ENCODE measurements around the gene SBF2.
"Not testable (repeated sequence)": the region's sequence is repeated elsewhere in the genome, so short reads cannot be mapped to it uniquely, and the experiment has no call there.

The SBF2 gene

DNA sequence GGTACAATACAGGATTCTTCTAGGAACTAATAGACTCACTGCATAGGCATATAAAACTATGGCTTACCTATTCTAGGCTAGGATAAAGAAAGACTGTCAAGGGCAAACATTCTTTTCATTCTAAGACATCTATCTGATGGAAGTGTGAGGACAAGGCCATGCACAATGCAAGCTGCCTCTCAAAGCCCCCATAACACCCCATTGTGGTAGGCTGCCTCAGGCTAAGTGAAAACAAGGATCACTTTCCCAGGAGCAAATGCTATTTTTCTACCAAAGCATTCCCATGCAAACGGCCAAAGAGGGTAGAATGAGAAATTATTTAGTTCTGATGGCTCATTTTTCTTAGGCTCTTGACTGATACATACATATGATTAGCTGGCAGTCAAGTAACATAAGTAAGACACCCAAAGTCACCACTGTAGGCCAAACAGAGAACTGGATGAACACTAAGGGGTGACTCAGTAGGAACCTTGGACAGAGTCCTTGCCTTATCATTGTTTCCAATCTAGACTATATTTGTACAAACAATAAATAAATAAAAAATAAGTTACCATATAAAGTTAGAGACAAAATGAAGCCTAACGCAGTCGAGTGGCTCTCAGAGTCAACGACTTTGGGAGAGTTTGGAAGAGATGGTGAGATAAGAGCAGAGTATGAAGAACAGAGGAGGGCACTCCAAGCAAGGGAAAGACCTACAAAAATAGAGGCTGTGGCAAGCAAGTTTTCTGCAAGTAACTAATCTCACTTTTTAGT is 303.6 kb downstream of the SBF2 start:
- DNase-seq, result no peak

DNA sequence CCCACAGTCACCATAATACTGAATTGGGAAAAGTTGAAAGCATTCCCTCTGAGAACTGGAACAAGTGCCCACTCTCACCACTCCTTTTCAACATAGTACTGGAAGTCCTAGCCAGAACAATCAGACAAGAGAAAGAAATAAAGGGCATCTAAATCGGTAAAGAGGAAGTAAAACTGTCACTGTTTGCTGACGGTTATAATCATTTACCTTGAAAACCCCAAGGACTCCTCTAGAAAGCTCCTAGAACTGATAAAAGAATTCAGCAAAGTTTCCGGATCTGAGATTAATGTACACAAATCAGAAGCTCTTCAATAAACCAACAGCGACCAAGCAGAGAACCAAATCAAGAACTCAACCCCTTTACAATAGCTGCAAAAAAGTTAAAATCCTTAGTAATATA is 306.7 kb downstream of the SBF2 start:
- DNase-seq, result not testable (repeated sequence)

DNA sequence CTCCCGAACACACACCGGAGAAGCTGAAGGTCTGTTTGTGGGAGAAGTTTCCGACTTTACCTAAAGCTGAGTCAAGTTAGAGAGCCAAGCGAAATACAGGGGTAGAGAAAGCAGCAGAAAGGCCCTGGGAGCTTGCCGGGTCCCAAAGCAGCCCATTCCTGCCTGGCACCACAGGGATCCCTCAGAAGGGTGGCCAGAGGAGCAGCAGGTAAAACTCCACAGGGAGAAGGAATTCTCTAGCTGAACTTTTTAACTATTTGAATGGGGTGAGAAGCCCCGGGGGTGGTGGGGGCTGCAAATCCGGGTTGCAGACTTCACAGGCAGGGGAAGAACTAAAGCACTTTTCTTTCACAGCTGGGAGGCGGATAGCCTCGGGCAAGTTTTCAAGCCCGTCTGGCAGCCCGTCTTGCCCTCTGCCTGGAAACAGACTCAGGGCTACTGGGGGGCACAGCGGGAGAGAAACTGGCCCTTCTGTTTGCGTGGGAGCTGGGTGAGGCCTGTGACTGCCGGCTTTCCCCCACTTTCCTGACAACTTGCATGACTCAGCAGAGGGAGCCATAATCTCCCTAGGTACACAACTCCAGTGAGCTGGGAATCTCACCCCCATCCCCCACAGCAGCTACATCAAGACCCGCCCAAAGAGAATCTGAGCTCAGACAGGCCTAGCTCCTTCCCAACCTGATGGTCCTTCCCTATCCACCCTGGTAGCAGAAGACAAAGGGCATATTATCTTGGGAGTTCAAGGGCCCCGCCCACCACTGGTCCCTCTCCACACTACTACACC is 311.0 kb downstream of the SBF2 start:
- no peak for DNase-seq

DNA sequence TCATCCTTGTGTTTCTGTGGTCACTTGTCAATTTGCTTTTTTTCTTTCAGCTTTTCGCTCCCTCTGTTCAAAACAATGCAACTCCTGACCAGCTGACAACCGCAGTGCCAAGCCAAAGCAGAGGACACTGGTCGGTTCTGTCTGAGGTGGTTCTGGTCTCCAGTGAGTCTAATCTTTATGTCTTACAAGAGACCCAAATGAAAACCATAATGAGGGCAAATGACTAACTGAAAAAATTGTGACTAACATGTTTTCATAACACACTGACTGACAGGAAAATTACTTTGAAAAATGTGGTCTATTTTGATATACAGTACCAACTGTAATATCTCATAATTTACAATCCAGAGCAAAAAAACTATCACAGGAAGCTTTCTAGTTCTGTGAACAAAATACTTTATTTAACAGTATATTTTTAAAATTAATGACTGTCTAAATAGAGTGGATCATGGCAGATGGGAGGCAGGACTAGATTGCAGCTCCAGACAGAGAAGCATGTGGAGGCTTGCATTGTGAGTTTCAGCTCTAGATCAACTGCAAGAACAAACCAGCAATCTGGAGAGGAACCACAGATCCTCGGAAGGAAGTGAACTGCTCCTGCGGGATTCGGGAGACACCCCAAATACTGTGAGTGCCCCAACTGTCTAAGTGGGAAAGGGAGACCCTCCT is 311.8 kb downstream of the SBF2 start:
- no peak for DNase-seq

DNA sequence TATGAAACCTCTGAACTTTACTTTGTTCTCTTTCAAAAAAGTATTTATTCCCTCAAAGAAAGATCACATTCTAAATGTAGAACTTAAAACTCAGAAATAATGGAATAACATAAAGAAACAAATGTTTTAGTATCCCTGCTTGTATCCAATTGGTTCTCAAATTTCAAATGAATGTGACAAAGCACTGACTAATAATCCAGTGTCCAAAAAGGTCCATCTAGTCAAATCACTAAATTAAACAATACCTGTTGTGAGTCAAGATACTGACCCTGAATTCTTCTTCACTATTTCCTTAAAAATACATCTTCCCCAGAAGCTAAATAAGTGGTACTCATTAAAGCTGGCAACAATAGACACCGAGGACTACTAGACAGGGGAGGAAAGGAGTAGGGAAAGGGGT is 313.1 kb downstream of the SBF2 start:
- DNase-seq, result no peak

DNA sequence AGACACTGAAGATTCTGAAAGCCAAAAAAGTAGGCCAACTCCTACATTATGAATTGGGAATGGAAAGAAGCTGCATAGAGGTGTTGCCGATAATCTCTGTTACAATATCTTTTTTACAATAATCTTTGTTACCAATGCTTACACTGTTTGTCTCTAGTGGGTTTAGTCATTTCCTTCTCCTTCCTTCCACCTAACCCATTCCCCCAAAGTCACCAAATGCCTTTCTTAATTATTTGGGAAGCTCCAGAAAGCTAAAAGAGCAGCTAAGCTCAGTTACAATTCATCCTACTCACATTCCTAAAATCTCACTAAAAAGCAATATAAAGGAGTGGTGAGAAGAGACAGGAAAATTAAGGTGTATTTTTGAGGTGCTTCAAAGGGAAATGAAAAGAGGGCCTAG is 316.5 kb downstream of the SBF2 start:
- no peak for DNase-seq

DNA sequence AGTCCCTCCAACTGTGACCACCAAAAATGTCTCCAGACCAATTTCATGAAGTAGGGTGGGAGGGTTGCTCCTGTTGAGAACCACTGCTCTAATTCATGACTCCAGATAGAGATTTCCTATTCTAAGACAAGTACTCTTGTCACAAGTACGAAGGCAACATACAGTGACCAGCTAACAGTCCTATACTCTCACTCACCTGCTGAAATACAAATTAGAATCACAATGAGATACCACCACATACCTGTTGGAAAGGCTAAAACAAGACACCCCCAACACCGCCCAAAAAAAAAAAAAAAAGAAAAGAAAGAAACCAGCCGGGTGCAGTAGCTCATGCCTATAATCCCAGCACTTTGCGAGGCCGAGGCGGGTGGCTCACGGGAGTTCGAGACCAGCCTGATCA is 319.6 kb downstream of the SBF2 start:
- DNase-seq, result no peak

DNA sequence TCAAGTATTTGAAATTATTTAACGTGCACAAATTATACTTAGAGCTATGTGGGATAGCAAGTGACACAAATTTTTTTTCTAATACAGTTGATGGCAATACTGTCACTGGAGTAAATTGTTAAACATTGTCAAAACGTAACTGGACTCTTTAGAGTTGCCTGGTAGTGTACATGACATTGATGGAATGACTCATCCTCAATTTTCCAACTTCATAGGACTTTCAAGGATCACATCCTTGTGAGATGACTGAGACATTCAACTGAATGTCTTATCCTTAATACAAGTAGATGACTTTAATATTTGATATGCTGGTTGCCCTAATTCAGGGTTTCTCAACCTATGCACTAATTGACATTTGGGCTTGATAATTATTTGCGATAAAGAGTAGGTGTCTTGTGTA is 320.1 kb downstream of the SBF2 start:
- DNase-seq, result no peak

DNA sequence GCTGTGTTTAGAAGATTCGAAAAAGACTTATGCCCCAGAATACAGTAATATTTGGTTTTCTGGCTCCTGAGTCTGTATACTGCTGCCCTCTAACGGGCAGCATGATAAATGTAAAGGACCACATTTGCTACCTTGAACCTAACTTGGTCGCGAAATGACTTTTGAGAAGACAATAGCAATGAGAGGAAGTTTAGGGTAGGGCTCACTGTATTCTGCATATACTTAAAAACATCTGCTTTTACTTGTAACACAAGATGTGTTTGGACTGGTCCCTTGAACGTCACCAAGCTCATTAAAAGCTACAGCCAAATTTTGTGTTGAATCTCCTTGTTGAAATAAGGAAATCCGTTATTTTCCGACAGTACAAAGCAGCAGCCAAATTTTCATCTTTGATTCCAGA is 321.0 kb downstream of the SBF2 start:
- no peak for DNase-seq

DNA sequence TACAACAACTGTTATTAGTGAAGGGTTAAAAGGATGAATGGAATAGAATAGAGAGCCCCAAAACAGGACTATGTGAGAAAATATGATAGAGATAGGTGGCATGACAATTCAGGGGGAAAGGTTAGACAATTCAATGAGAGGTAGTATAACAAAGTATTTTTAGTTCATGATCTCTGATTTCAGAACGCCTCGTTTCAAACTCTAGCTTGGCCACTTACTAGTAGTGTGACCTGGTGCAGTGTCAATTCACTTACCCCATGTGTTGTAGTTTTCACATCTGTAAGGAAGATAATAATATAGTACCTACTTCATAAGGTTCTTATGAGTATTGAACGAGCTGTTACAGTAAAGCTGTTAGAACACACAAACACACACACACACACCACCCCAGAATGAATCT is 322.1 kb downstream of the SBF2 start:
- DNase-seq, result no peak

DNA sequence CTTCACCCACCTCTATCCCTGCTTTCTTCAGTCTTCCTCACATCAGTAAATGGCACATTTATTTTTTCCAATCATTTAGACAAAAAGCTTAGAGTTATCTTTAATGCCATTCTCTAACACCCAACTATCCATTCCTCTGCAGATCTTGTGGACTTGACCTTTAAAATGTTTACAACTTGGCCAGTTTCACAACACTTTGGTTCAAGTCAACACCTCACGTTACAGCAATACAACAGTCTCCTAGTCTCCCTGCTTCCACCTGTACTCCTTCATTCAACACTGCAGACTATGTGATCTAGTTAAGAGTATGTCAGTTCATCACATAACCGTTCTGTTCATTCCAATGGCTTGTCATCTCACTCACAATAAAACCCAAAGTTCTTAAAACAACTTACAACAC is 325.0 kb downstream of the SBF2 start:
- no peak for DNase-seq

DNA sequence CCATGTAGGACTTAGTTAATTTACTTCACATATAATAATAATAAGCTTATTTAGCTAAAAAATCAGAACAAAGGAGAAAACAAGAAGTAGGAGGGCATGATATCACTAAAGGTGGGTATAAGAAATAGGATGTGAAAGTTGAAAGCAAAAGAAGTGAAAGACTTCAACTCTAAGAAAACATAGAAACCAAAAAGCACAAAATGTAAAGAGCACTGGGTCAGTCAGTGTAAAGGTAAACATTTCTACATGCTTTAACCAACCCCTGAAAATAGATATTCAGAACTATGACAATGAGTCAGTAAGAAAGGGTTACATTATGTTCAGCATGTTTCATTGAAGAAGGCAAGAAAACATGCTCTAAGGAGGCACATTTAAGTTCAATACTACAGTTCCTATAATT is 331.3 kb downstream of the SBF2 start:
- DNase-seq, result no peak

DNA sequence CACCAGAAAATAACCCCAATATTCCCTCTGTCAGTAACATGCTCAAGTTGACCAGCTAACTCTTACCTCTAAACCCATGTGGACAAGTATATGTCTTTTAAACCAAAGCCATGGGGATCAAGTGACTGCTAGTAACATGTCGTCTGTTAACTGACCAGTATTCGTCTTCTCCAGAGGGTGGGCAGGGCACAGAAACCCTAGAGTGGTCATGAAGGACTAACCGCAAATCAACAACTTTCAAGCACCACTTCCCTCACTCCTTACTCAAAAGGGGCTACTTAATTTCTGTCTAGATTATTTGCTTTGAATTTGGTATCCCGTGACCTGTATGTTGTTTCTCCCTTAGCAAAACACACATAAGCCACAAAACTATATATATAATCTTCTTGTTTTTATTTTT is 336.9 kb downstream of the SBF2 start:
- no peak for DNase-seq

DNA sequence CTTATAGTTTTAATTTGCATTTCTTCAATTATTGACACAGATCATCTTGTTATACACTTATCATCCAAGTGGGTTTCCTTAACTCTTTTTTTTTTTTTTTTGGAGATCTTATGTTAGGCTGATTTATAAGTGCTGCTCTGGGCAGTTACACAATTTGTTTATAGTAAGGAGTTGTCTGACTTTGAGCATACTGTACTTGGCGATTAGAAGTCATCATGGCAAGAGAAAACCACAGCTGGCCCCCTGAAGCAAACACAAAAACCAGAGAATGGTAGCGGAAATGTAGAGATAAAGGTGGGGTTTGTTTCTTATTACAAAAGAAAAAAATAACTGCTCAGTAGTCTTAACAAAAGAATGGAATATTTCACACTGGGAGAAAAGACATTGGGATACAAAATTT is 337.5 kb downstream of the SBF2 start:
- no peak for DNase-seq

DNA sequence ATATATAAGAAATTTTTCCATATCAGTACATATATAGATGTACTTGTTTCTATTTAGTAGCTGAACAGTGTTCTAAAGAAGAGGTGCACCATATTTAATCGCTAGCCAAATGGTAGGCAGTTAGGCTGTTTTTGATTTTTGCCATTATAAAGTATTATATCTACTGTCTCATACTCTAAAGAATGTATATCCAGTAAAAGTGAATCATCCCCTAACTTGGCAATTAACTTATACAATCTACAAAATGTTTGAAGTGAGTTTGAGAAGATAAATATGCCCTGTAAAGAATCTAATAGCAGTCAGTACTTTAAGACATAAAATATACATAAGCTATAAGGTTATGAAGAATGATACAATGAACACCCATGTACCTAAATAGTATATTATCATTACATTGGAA is 338.6 kb downstream of the SBF2 start:
- DNase-seq, result no peak

DNA sequence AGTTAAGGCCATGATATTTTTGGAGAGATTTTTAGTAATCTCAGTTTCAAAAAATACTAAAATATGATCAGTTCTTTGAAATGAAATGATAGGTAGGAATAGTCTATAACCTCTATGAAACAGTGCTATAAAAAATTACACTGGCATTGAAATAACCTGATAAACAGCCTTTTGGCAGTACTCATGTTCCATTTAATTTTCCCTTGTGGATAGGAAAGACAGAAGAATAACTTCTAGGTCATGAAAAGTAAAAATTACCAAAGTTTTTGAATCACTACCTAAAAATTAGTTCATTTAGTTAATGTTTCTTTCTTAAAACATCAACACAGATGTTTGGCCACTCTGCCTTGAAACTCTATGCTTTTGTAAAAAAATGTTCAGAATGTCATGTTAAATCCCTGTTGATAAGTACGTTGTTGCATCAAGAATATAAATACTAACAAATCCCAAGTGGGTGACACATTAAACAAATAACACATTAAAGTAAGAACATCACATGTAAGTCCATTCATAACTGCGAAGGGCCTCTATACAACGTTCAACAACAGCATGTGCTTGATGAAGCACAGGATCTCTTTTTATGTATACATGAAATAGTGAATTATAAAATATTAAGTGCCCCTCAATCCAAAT is 339.9 kb downstream of the SBF2 start:
- DNase-seq, result no peak

DNA sequence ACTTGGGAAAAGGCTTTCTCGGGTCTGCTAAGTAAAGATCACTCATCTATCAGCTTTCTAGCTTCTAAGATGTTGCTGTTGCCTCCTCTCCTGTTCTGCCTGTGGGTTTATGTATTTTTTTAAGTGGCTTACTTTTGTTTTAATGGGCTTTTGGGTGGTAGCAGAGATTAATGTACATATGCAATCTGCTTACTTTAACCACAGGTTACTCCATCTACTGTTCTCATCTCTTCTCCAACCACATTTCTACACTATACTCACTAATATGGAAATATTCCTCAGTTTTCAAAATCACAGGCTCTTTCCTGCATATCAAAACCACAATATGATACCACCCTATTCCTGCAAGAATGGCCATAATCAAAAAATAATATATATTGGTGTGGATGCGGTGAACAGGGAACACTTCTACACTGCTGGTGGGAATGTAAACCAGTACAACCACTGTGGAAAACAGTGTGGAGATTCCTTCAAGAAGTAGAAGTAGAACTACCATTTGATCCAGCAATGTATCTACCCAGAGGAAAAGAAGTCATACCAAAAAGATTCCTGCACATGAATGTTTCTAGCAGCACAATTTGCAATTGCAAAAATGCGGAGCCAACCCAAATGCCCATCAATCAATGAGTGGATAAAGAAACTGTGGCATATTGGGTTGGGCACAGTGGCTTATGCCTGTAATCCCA is 341.4 kb downstream of the SBF2 start:
- DNase-seq, result no peak

DNA sequence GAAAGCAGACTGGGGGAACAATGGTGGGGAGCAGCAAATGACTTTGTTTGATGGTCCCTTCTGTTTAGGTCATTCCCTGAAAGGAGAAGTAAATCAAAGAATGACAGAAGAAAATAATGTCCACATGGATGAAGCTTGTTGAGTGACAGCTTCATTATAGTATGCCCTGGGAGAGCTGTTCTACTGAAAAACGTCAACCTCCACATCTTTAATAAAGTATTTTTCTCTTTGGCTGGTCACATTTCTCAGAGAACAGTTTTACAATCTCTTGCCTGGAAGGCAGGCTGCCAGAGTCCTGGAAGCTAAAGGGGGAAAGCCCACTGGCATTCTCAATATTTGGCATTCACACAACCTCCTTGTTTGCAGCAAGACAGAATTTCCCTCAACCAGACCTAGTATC is 342.2 kb downstream of the SBF2 start:
- no peak for DNase-seq

DNA sequence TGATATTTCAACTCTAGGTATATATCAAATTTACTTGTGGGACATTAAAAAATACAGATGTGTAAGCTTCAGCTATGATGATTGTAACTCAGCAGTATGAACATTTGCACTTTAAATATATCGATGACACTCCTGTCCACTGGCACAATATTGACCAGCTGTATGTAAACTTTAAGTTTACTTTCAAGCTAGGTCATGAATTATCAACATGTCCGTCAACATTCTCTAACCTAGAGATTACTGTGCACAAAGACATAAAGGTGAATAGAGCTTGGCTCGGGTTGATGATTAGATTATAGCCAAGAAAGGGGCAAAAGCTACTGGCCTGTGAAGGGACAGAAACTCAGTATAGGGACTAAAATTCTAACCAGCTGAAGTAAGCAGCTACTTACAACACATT is 343.6 kb downstream of the SBF2 start:
- DNase-seq, result no peak

DNA sequence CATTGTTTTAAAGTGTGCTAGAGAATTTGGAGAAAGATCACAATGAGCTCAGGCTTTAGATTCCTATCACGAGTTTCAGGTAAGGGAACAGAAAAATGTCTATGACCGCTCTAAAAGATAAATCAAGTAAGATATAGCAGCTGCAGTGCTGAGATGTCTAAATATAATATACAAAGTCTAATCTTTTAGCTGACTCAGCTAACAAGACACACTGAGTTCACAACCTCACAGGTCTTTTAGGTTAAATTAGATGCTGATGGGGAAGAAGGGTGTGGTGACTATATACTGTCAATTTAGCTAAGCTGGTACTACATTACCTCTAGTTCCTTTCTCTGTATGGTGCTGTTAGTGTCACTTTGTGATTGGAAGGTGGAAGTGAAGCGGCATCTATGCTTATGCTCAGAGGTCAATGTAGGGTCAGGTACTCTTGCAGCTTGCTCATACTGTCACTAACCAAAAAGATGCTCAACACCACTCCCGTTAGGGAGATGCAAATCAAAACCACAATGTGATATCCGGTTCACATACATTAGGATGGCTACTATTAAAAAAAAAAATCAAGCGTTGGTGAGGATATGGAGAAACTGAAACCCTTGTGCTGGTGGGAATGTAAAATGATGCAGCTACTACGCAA is 346.7 kb downstream of the SBF2 start:
- DNase-seq, result no peak

DNA sequence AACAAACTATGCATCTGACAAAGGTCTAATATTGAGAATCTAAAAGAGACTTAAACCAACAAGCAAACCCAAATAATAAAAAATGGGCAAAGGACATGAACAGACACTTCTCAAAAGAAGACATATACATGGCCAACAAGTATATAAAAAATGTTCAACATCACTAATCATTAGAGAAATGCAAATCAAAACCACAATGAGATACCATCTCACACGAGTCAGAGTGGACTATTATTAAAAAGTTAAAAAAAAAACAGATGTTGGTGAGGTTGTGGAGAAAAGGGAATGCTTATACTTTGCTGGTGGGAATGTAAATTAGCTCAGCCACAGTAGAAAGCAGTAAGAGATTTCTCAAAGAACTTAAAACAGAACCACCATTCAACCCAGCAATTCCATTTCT is 348.3 kb downstream of the SBF2 start:
- DNase-seq, result not testable (repeated sequence)

DNA sequence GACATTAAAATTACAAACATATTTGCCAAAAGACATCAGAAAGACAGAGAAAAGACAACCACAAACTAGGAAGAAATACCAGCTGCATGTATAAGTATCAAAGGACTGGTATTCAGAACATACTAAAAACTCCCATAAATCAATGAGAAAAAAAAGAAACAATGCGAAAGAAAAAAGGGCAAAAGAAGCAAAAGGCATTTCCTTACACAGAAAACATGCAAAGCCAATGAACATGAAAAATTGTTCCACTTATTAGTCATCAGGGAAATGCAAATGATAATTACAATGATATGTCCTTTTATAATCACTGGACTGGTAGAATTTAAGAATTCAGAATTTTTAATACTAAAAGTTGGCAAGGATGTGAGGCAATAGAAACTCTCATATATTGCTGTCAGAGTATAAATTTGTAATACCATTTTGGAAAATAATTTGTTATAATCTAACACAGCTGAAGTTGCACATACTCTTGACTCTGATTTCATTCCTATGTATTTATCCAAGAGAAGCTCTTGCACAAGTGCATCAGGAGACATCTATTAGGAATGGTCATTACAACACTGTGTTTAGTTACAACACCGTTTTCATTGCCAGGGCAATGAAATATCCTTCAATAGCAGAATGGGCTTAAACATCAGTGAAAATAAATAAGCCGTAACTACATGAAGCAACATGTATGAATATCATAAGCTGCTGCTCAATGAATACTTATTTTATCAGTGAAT is 350.5 kb downstream of the SBF2 start:
- no peak for DNase-seq

Data from NCI-H1930 (cell line).